ENCODE results near the gene PIEZO2. TPM values are rescaled to one million over a fixed set of nuclear protein-coding genes. Genes with fewer than 3 reads are reported as not detected.

The PIEZO2 gene
- total and polyA plus RNA-seq, 2 of the 8 experiments (the other 6 are each of a cell fraction or from before 2014, with no cell fraction given), result 4.7 to 16.5 TPM

DNA sequence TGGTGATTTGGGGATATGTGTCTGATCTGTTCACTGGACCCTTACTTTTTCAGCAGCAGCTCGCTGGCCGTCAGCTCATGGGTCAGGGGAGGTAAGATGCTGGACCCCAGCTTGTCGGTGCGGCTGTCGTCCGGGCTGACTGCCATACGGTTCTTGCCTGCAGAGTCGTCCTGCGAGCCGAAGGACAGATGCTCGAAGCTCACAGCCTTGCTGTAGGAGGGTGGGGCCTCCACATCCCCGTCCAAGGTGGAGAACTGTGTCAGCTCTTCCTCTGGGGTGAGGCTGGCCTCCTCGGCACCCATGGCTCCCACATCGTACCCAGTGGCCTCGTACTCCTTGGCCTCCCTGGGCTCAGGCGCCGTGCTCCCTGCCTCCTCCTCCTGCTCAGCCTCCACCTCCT is 444.1 kb downstream of the PIEZO2 start:
- Histone ChIP-seq H3K23ac (ENCODE audit: insufficient read length) (no peak overlapping the region), H3K23me2 (ENCODE audit: low read depth, low read length) (no peaks in the 10 kb centered on the region), H3K36me3 (ENCODE audit: control insufficient read depth in 2 of 4, insufficient read depth in 4 of 4, low read length in 3 of 4) (no peaks in the 10 kb centered on the region), H3K79me2 (ENCODE audit: control insufficient read depth in 1 of 2, insufficient read depth in 2 of 2, low read length in 2 of 2) (no peaks in the 10 kb centered on the region), H3K9ac (replicated peaks in 1 of 4; ENCODE audit: extremely low read depth in 1 of 4, low read depth in 3 of 4, low read length in 3 of 4) (no peak overlapping the region), H4K5ac (ENCODE audit: insufficient read length, low read depth, low read length) (no peak overlapping the region), H4K91ac (replicated peaks; ENCODE audit: insufficient read length, low read length) (no peak overlapping the region), H3K27me3 (replicated peaks in 1 of 4; ENCODE audit: control insufficient read depth in 3 of 4, extremely low read depth in 1 of 4, insufficient read depth in 3 of 4, low read length in 3 of 4) (no peaks in the 10 kb centered on the region), H3K18ac (ENCODE audit: extremely low read depth, low read length) (no peak overlapping the region), H4K20me1 (replicated peaks in 1 of 2; ENCODE audit: control insufficient read depth in 1 of 2, insufficient read depth in 2 of 2, low read length in 2 of 2) (no peaks in the 10 kb centered on the region), H3K4me1 (replicated peaks in 1 of 4; ENCODE audit: control insufficient read depth in 3 of 4, insufficient read depth in 4 of 4, low read length in 3 of 4) (no peaks in the 10 kb centered on the region; a peak in 1 of 7 replicates), H2BK15ac (ENCODE audit: low read length) (no peak overlapping the region), H2AK5ac (ENCODE audit: low read depth, low read length) (no peak overlapping the region), H2AFZ (ENCODE audit: low read length) (no peak overlapping the region), H3K79me1 (ENCODE audit: low read depth, low read length) (no peaks in the 10 kb centered on the region), H3K4ac (replicated peaks; ENCODE audit: insufficient read length, low read depth, low read length) (no peak overlapping the region), H3K9me3 (ENCODE audit: insufficient read depth in 2 of 2, low read depth in 1 of 2, low read length in 1 of 2) (no peaks in the 10 kb centered on the region), H2BK120ac (replicated peaks; ENCODE audit: low read depth, low read length) (no peak overlapping the region), H3K56ac (replicated peaks; ENCODE audit: insufficient read length, low read depth, low read length) (no peak overlapping the region), H3K4me3 (ENCODE audit: extremely low read depth in 1 of 4, insufficient read depth in 2 of 4, low read depth in 3 of 4, low read length in 4 of 4) (no peak overlapping the region), H3K4me2 (ENCODE audit: insufficient read depth in 1 of 2, low read depth in 2 of 2, low read length in 2 of 2) (no peak overlapping the region), H4K8ac (ENCODE audit: extremely low read depth, insufficient read depth, low read length) (peak overlapping the region; percentile 83; the same call in 1 of the 2 replicates), H2BK5ac (ENCODE audit: low read depth, low read length) (no peak overlapping the region), H2BK12ac (ENCODE audit: low read depth, low read length) (no peak overlapping the region), H3K14ac (ENCODE audit: insufficient read length) (no peak overlapping the region), H3K27ac (ENCODE audit: low read depth, low read length) (no peak overlapping the region), H2BK20ac (ENCODE audit: low read length) (no peak overlapping the region)
- FAIRE-seq, result no peak
- ChIA-PET POLR2A (ENCODE audit: partially characterized antibody) (no interaction called here), CTCF (ENCODE audit: partially characterized antibody) (no interaction called here)
- no peak for TF ChIP-seq EGR1 (IDR thresholded peaks at IDR 0.05; ENCODE audit: borderline replicate concordance, low read depth, low read length)
- no peak for TF ChIP-seq EZH2 (IDR thresholded peaks at IDR 0.05; ENCODE audit: low read depth, low read length, severe bottlenecking)
- TF ChIP-seq NANOG (IDR thresholded peaks at IDR 0.05; ENCODE audit: insufficient read depth, low read depth, low read length, poor library complexity, severe bottlenecking), result no peak
- no peak for TF ChIP-seq TBP (IDR thresholded peaks at IDR 0.05; ENCODE audit: low read depth, low read length)
- TF ChIP-seq SP4 (IDR thresholded peaks at IDR 0.05; ENCODE audit: low read length), result no peak
- TF ChIP-seq RBBP5 (IDR thresholded peaks at IDR 0.05; ENCODE audit: borderline replicate concordance, low read depth, low read length), result no peak
- TF ChIP-seq CEBPB (IDR thresholded peaks at IDR 0.05; ENCODE audit: low read depth, low read length), result no peak
- TF ChIP-seq GABPA (IDR thresholded peaks at IDR 0.05; ENCODE audit: borderline replicate concordance, insufficient read depth, low read length), result no peak
- no peak for TF ChIP-seq CREB1 (IDR thresholded peaks at IDR 0.05)
- no peak for TF ChIP-seq RXRA (IDR thresholded peaks at IDR 0.05; ENCODE audit: insufficient read depth, low read depth, low read length)
- no peak for TF ChIP-seq HDAC2 (IDR thresholded peaks at IDR 0.05; ENCODE audit: borderline replicate concordance in 1 of 2, low read depth in 2 of 2, low read length in 2 of 2)
- no peak for TF ChIP-seq SUZ12 (IDR thresholded peaks at IDR 0.05; ENCODE audit: low read length)
- TF ChIP-seq TCF12 (IDR thresholded peaks at IDR 0.05; ENCODE audit: low read depth, low read length), result no peak
- TF ChIP-seq TEAD4 (IDR thresholded peaks at IDR 0.05; ENCODE audit: low read depth, low read length), result no peak
- no peak for TF ChIP-seq CHD2 (IDR thresholded peaks at IDR 0.05; ENCODE audit: low read length)
- no peak for DNase-seq (ENCODE audit: low read depth in 1 of 2, low spot score in 2 of 2)
- 92% methylated on average over 15 of the region's 17 CpGs; no CpG with 5 or more reads in 1 of the 2 experiments for WGBS, 2 experiments (ENCODE audit: extremely low coverage in 1 of 2, insufficient coverage in 1 of 2, insufficient read length in 1 of 2, insufficient replicate concordance in 2 of 2, low coverage in 1 of 2, low lambda C conversion rate in 2 of 2, missing lambda C conversion rate in 1 of 2)
